IMR-90 (cell line): ENCODE data around the gene PRKCE. TPM values are rescaled to one million over a fixed set of nuclear protein-coding genes. Genes with fewer than 3 reads are reported as not detected.

Experiments
- ATAC-seq: fragments of 200-7000 bp; cut with Tn5 transposase; 2 replicates; pipeline ENCODE4 v1.9.1; 2020; ENCODE audit warnings: low read depth, mild to moderate bottlenecking, moderate library complexity
- BruUV-seq: library from RNA; stranded (reverse); fragments of 400-500 nt; replicated peaks from 2 replicates; lab custom pipeline; 2021; lab: Mats Ljungman, UMichigan
- CTCF ChIA-PET: fragments of 300-600 bp; formaldehyde crosslinking; extraction: SDS; loops from one replicate; lab custom pipeline; 2021; ENCODE audit warnings: antibody characterized with exemption; lab: Yijun Ruan, JAX
- POLR2A ChIA-PET: fragments of 300-600 bp; sonication (Branson Sonifier 250); formaldehyde crosslinking; loops from one replicate; lab custom pipeline; 2022; ENCODE audit warnings: antibody characterized with exemption; ENCODE audit not compliant: unreplicated experiment; lab: Charles Lee
- DNase-seq: peaks from one replicate; pipeline ENCODE4 v3.0.0; 2013
- H2AFZ ChIP-seq: replicated peaks from 2 replicates; pipeline ENCODE3; 2013; ENCODE audit warnings: low read length, mild to moderate bottlenecking; ENCODE audit not compliant: poor library complexity
- H2AK5ac ChIP-seq: 2 replicates; pipeline ENCODE4 v1.6.1; 2013; ENCODE audit warnings: low read depth, low read length, inconsistent platforms
- H2AK9ac ChIP-seq: replicated peaks from 2 replicates; pipeline ENCODE3; 2013; ENCODE audit warnings: mild to moderate bottlenecking, low read depth, low read length, moderate library complexity; ENCODE audit not compliant: poor library complexity
- H2BK120ac ChIP-seq: 2 replicates; pipeline ENCODE4 v1.6.1; 2013; ENCODE audit warnings: low read depth, low read length, inconsistent platforms
- H2BK15ac ChIP-seq: 3 replicates; pipeline ENCODE4 v1.6.1; 2013; ENCODE audit warnings: low read depth, low read length, inconsistent platforms
- H2BK20ac ChIP-seq: 2 replicates; pipeline ENCODE4 v1.6.1; 2013; ENCODE audit warnings: low read depth, mild to moderate bottlenecking, inconsistent platforms, low read length, moderate library complexity
- H2BK5ac ChIP-seq: 2 replicates; pipeline ENCODE4 v1.6.1; 2013; ENCODE audit warnings: mild to moderate bottlenecking, low read depth, low read length, inconsistent platforms; ENCODE audit not compliant: poor library complexity, severe bottlenecking
- H3K14ac ChIP-seq: replicated peaks from 2 replicates; pipeline ENCODE4 v1.6.1; 2013; ENCODE audit warnings: low read depth, low read length, inconsistent platforms
- H3K18ac ChIP-seq: 2 replicates; pipeline ENCODE4 v1.6.1; 2013; ENCODE audit warnings: low read depth, low read length, control low read depth
- H3K23ac ChIP-seq: 2 replicates; pipeline ENCODE4 v1.6.1; 2013; ENCODE audit warnings: low read depth, low read length, inconsistent platforms
- H3K27ac ChIP-seq: 2 replicates; pipeline ENCODE4 v1.5.1; 2013; ENCODE audit warnings: mild to moderate bottlenecking, control low read depth, low read length; ENCODE audit not compliant: insufficient read depth
- H3K27me3 ChIP-seq: 2 replicates; pipeline ENCODE4 v1.6.1; 2013; ENCODE audit warnings: low read length; ENCODE audit not compliant: control insufficient read depth, insufficient read depth
- H3K36me3 ChIP-seq: 2 replicates; pipeline ENCODE4 v1.6.1; 2013; ENCODE audit warnings: low read length, mixed read lengths; ENCODE audit not compliant: control insufficient read depth, insufficient read depth
- H3K4ac ChIP-seq: 2 replicates; pipeline ENCODE4 v1.6.1; 2013; ENCODE audit warnings: low read depth, low read length, inconsistent platforms
- H3K4me1 ChIP-seq: 2 replicates; pipeline ENCODE4 v1.6.1; 2013; ENCODE audit warnings: low read length, mixed read lengths; ENCODE audit not compliant: control insufficient read depth, insufficient read depth
- H3K4me2 ChIP-seq: 2 replicates; pipeline ENCODE4 v1.6.1; 2013; ENCODE audit warnings: low read depth, mild to moderate bottlenecking, control low read depth, low read length, moderate library complexity
- H3K4me3 ChIP-seq: 2 replicates; pipeline ENCODE4 v1.5.1; 2013; ENCODE audit warnings: low read depth, mild to moderate bottlenecking, control low read depth, low read length, moderate library complexity; ENCODE audit not compliant: insufficient read depth
- H3K56ac ChIP-seq: 2 replicates; pipeline ENCODE4 v1.6.1; 2013; ENCODE audit warnings: low read length, inconsistent platforms; ENCODE audit not compliant: insufficient read depth; ENCODE audit errors: extremely low read depth
- H3K79me1 ChIP-seq, 2 experiments: 2 replicates each; pipeline ENCODE4 v1.6.1; 2013; ENCODE audit warnings: low read length in 2 of 2, inconsistent platforms in 1 of 2, low read depth in 1 of 2
- H3K9ac ChIP-seq: 2 replicates; pipeline ENCODE4 v1.6.1; 2013; ENCODE audit warnings: low read depth, low read length, control low read depth
- H3K9me1 ChIP-seq: 2 replicates; pipeline ENCODE4 v1.6.1; 2013; ENCODE audit warnings: low read length, inconsistent platforms; ENCODE audit not compliant: insufficient read depth
- H3K9me3 ChIP-seq: 2 replicates; pipeline ENCODE4 v1.6.1; 2013; ENCODE audit warnings: low read length; ENCODE audit not compliant: control insufficient read depth, insufficient read depth
- H4K20me1 ChIP-seq: 2 replicates; pipeline ENCODE4 v1.6.1; 2013; ENCODE audit warnings: low read length, inconsistent platforms; ENCODE audit not compliant: insufficient read depth
- H4K5ac ChIP-seq: 2 replicates; pipeline ENCODE4 v1.6.1; 2013; ENCODE audit warnings: mild to moderate bottlenecking, low read depth, low read length, control low read depth
- H4K8ac ChIP-seq, 2 experiments: 2 replicates each; pipeline ENCODE4 v1.6.1; 2013; ENCODE audit warnings: low read depth in 2 of 2, low read length in 2 of 2, control low read depth in 1 of 2, inconsistent platforms in 1 of 2
- H4K91ac ChIP-seq: 2 replicates; pipeline ENCODE4 v1.6.1; 2013; ENCODE audit warnings: low read depth, low read length, inconsistent platforms; ENCODE audit not compliant: insufficient read depth
- BHLHE40 ChIP-seq: fragments of 150-350 bp; IDR thresholded peaks from 2 replicates; pipeline ENCODE4 v1.6.1; 2016; ENCODE audit warnings: mild to moderate bottlenecking, low read depth, low read length
- CEBPB ChIP-seq: IDR thresholded peaks from 2 replicates; pipeline ENCODE4 v1.6.1; 2012; ENCODE audit warnings: low read depth, low read length, improper control_type of control experiment
- CHD1 ChIP-seq: IDR thresholded peaks from 2 replicates; pipeline ENCODE4 v1.6.1; 2012; ENCODE audit warnings: low read depth, low read length, improper control_type of control experiment
- ELK1 ChIP-seq: fragments of 150-350 bp; IDR thresholded peaks from 2 replicates; pipeline ENCODE4 v1.6.1; 2016; ENCODE audit warnings: low read depth, mild to moderate bottlenecking, low read length, moderate library complexity, borderline replicate concordance
- FOS ChIP-seq: fragments of 150-350 bp; IDR thresholded peaks from 2 replicates; pipeline ENCODE4 v1.6.1; 2016; ENCODE audit warnings: low read depth, low read length
- MAFK ChIP-seq: IDR thresholded peaks from 2 replicates; pipeline ENCODE4 v1.6.1; 2012; ENCODE audit warnings: low read depth, low read length, improper control_type of control experiment
- MAZ ChIP-seq: IDR thresholded peaks from 2 replicates; pipeline ENCODE4 v1.6.1; 2012; ENCODE audit warnings: low read depth, mild to moderate bottlenecking, low read length, improper control_type of control experiment, moderate library complexity, borderline replicate concordance
- MXI1 ChIP-seq: IDR thresholded peaks from 2 replicates; pipeline ENCODE4 v1.6.1; 2012; ENCODE audit warnings: low read depth, mild to moderate bottlenecking, low read length, moderate library complexity, borderline replicate concordance
- NFE2L2 ChIP-seq: fragments of 150-350 bp; IDR thresholded peaks from 2 replicates; pipeline ENCODE4 v1.6.1; 2016; ENCODE audit warnings: low read depth, mild to moderate bottlenecking, low read length
- POLR2A ChIP-seq: IDR thresholded peaks from 2 replicates; pipeline ENCODE4 v1.6.1; 2012; ENCODE audit warnings: mild to moderate bottlenecking, low read depth, low read length
- RAD21 ChIP-seq: IDR thresholded peaks from 2 replicates; pipeline ENCODE4 v1.6.1; 2012; ENCODE audit warnings: low read length, improper control_type of control experiment
- RCOR1 ChIP-seq: IDR thresholded peaks from 2 replicates; pipeline ENCODE4 v1.6.1; 2012; ENCODE audit warnings: mild to moderate bottlenecking, low read length, improper control_type of control experiment; ENCODE audit not compliant: insufficient replicate concordance
- RFX5 ChIP-seq: IDR thresholded peaks from 2 replicates; pipeline ENCODE4 v1.8.0; 2012; ENCODE audit warnings: low read depth, mild to moderate bottlenecking, low read length, moderate library complexity
- SMC3 ChIP-seq: fragments of 150-350 bp; IDR thresholded peaks from 2 replicates; pipeline ENCODE4 v1.6.1; 2016; ENCODE audit warnings: low read depth, mild to moderate bottlenecking, antibody characterized with exemption, low read length, moderate library complexity
- USF2 ChIP-seq: fragments of 150-350 bp; IDR thresholded peaks from 2 replicates; pipeline ENCODE4 v1.6.1; 2017; ENCODE audit warnings: mild to moderate bottlenecking, antibody characterized with exemption, low read length, low read depth
- WGBS, 2 experiments: methylation state at CpG; one replicate each; pipeline versions ENCODE4 v1.1.5 to v1.1.7; 2013; ENCODE audit warnings: missing lambda C conversion rate in 2 of 2; ENCODE audit not compliant: insufficient read length in 1 of 2; ENCODE audit errors: extremely low coverage in 2 of 2; 5-methylcytosine and 5-hydroxymethylcytosine counted together
- dilution Hi-C: fragments of 300-500 bp; cut with HindIII; formaldehyde crosslinking; loops from one replicate; pipeline ENCODE4 v1.14.3; 2018; ENCODE audit warnings: low sequenced_read_pairs; ENCODE audit not compliant: unreplicated experiment
- in situ Hi-C: fragments of 300-500 bp; cut with MboI; formaldehyde crosslinking; loops from 3 replicates; pipeline ENCODE4 v1.14.3; 2019; ENCODE audit warnings: low sequenced_read_pairs, inconsistent platforms, mixed read lengths
- intact Hi-C: fragments of 100-400 bp; cut with micrococcal nuclease; formaldehyde crosslinking; loops from 2 replicates; pipeline ENCODE4 v1.10.0; 2022
- polyA plus RNA-seq, 3 experiments: library from polyadenylated mRNA; depleted of rRNA; stranded (reverse); fragments of >200 nt; gene quantifications; 2 replicates each; pipeline ENCODE4 v1.2.3, GENCODE V29; 2012; ENCODE audit warnings: low replicate concordance in 1 of 3
- total RNA-seq: library from RNA; depleted of rRNA; stranded (reverse); fragments of >200 nt; gene quantifications from 2 replicates; pipeline ENCODE4 v1.2.3, GENCODE V29; 2012

Gene PRKCE
- total and polyA plus RNA-seq, 2 of the 4 experiments (the other 2 are of a cell fraction) = 8.1 to 32.4 TPM

GRCh38 chr2:46018773-46019591 lies 367.5 kb downstream of the PRKCE start:
- H4K91ac ChIP-seq = no peak overlapping the region
- DNase-seq = no peak
- no peak overlapping the region for H3K27ac ChIP-seq
- H3K79me1 ChIP-seq = peaks cover 0 to 10% of the 10 kb centered on the region in 2 experiments; a peak in 2 of 4 replicates
- H2AFZ ChIP-seq = no peak overlapping the region
- no peak for ATAC-seq
- H4K8ac ChIP-seq = no peak overlapping the region
- peaks cover 3% of the 10 kb centered on the region for H3K36me3 ChIP-seq
- no peak overlapping the region for H3K56ac ChIP-seq
- H2AK9ac ChIP-seq = no peak overlapping the region
- no peak overlapping the region for H3K9ac ChIP-seq
- intact Hi-C loops = no loop called here
- ChIA-PET CTCF (no interaction called here), POLR2A (no interaction called here)
- H2BK5ac ChIP-seq = no peak overlapping the region
- H2AK5ac ChIP-seq = no peak overlapping the region
- H2BK15ac ChIP-seq = no peak overlapping the region
- dilution Hi-C loops = no loop called here
- in situ Hi-C loops = loop anchor here (25.0 kb wide), 1 partner anchor 343 kb away; no protein-coding TSS in a partner anchor
- H3K9me3 ChIP-seq = 0 out of 2 replicates have a peak, but pooled peaks cover 2% of the 10 kb centered on the region
- H4K20me1 ChIP-seq = no peaks in the 10 kb centered on the region
- no peak overlapping the region for H2BK20ac ChIP-seq
- H3K23ac ChIP-seq = no peak overlapping the region
- H3K14ac ChIP-seq = no peak overlapping the region
- BruUV-seq = no TSS peak
- no peak overlapping the region for H4K5ac ChIP-seq
- H3K18ac ChIP-seq = no peak overlapping the region
- H3K27me3 ChIP-seq = no peaks in the 10 kb centered on the region
- H3K9me1 ChIP-seq = peaks cover 15% of the 10 kb centered on the region
- H3K4me3 ChIP-seq = no peak overlapping the region
- peaks cover 8% of the 10 kb centered on the region for H3K4me1 ChIP-seq
- no peak overlapping the region for H3K4ac ChIP-seq
- WGBS, 2 experiments = no CpG with 5 or more reads among the region's 10 CpGs
- no peak overlapping the region for H2BK120ac ChIP-seq
- H3K4me2 ChIP-seq = no peak overlapping the region
- no peak for TF ChIP-seq SMC3
- TF ChIP-seq CEBPB = no peak
- no peak for TF ChIP-seq POLR2A
- TF ChIP-seq MAFK = no peak
- TF ChIP-seq ELK1 = no peak
- no peak for TF ChIP-seq BHLHE40
- TF ChIP-seq RFX5 = no peak
- no peak for TF ChIP-seq CHD1
- TF ChIP-seq RCOR1 = no peak
- no peak for TF ChIP-seq NFE2L2
- no peak for TF ChIP-seq RAD21
- no peak for TF ChIP-seq MAZ
- no peak for TF ChIP-seq USF2
- TF ChIP-seq MXI1 = no peak
- TF ChIP-seq FOS = no peak
